H1 (cell line): ENCODE measurements around the gene QRSL1. TPM values are rescaled to one million over a fixed set of nuclear protein-coding genes. Genes with fewer than 3 reads are reported as not detected.

Experiments
- polyA plus RNA-seq, 7 experiments: library from polyadenylated mRNA; depleted of rRNA in 3 of 7; stranded (reverse) in 5 of 7; unstranded in 2 of 7; fragments of >200 nt in 5 of 7; fragments of 200-250 nt in 2 of 7; gene quantifications; 1 replicate in 5 of 7; 2 replicates in 1 of 7; 4 replicates in 1 of 7; pipeline versions ENCODE4 v1.2.1 to v1.2.3, GENCODE V29; 2011 to 2013; ENCODE audit warnings: missing spikeins in 2 of 7, mixed read lengths in 2 of 7
- total RNA-seq: library from RNA; stranded (reverse); fragmentation: NEBNext Ultra II Directional; extraction: Animal tissue kit (Norgen Biotek cat#: 25700); gene quantifications from 2 replicates; pipeline ENCODE4 v1.2.1, GENCODE V29; 2021
- TF ChIP-seq, protein P1 (sequence below): fragments of 300-600 bp; sonication (generic); IDR thresholded peaks from 2 replicates; pipeline ENCODE4 v1.7.1; 2012; ENCODE audit warnings: low read length, moderate library complexity, mild to moderate bottlenecking, inconsistent platforms; ENCODE audit not compliant: insufficient replicate concordance

The QRSL1 gene
- total and polyA plus RNA-seq, 2 of the 8 experiments (the other 6 are each of a cell fraction or from before 2014, with no cell fraction given): 7.8 to 22.2 TPM

DNA sequence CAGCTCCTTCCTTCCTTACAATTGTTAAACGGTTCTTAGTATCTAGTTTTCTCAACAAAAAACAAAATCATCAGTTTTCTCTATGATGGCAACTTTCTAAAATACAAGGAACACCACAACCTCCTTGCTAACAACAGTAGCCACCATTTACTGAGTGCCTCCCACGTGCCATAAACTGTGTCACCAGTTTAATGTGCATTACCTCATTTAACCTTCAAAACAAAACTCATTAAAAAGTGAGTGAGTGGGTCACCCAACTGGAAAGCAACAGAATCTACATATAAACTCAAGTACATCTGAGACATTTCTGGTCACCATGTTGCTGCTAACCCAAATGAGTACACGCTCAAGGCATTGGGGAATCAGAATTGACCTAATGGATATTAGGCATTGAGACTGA, 11.1 kb upstream of the QRSL1 start (continued):
- TF ChIP-seq, protein P1, sequence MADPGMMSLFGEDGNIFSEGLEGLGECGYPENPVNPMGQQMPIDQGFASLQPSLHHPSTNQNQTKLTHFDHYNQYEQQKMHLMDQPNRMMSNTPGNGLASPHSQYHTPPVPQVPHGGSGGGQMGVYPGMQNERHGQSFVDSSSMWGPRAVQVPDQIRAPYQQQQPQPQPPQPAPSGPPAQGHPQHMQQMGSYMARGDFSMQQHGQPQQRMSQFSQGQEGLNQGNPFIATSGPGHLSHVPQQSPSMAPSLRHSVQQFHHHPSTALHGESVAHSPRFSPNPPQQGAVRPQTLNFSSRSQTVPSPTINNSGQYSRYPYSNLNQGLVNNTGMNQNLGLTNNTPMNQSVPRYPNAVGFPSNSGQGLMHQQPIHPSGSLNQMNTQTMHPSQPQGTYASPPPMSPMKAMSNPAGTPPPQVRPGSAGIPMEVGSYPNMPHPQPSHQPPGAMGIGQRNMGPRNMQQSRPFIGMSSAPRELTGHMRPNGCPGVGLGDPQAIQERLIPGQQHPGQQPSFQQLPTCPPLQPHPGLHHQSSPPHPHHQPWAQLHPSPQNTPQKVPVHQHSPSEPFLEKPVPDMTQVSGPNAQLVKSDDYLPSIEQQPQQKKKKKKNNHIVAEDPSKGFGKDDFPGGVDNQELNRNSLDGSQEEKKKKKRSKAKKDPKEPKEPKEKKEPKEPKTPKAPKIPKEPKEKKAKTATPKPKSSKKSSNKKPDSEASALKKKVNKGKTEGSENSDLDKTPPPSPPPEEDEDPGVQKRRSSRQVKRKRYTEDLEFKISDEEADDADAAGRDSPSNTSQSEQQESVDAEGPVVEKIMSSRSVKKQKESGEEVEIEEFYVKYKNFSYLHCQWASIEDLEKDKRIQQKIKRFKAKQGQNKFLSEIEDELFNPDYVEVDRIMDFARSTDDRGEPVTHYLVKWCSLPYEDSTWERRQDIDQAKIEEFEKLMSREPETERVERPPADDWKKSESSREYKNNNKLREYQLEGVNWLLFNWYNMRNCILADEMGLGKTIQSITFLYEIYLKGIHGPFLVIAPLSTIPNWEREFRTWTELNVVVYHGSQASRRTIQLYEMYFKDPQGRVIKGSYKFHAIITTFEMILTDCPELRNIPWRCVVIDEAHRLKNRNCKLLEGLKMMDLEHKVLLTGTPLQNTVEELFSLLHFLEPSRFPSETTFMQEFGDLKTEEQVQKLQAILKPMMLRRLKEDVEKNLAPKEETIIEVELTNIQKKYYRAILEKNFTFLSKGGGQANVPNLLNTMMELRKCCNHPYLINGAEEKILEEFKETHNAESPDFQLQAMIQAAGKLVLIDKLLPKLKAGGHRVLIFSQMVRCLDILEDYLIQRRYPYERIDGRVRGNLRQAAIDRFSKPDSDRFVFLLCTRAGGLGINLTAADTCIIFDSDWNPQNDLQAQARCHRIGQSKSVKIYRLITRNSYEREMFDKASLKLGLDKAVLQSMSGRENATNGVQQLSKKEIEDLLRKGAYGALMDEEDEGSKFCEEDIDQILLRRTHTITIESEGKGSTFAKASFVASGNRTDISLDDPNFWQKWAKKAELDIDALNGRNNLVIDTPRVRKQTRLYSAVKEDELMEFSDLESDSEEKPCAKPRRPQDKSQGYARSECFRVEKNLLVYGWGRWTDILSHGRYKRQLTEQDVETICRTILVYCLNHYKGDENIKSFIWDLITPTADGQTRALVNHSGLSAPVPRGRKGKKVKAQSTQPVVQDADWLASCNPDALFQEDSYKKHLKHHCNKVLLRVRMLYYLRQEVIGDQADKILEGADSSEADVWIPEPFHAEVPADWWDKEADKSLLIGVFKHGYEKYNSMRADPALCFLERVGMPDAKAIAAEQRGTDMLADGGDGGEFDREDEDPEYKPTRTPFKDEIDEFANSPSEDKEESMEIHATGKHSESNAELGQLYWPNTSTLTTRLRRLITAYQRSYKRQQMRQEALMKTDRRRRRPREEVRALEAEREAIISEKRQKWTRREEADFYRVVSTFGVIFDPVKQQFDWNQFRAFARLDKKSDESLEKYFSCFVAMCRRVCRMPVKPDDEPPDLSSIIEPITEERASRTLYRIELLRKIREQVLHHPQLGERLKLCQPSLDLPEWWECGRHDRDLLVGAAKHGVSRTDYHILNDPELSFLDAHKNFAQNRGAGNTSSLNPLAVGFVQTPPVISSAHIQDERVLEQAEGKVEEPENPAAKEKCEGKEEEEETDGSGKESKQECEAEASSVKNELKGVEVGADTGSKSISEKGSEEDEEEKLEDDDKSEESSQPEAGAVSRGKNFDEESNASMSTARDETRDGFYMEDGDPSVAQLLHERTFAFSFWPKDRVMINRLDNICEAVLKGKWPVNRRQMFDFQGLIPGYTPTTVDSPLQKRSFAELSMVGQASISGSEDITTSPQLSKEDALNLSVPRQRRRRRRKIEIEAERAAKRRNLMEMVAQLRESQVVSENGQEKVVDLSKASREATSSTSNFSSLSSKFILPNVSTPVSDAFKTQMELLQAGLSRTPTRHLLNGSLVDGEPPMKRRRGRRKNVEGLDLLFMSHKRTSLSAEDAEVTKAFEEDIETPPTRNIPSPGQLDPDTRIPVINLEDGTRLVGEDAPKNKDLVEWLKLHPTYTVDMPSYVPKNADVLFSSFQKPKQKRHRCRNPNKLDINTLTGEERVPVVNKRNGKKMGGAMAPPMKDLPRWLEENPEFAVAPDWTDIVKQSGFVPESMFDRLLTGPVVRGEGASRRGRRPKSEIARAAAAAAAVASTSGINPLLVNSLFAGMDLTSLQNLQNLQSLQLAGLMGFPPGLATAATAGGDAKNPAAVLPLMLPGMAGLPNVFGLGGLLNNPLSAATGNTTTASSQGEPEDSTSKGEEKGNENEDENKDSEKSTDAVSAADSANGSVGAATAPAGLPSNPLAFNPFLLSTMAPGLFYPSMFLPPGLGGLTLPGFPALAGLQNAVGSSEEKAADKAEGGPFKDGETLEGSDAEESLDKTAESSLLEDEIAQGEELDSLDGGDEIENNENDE: no peak
- TF ChIP-seq, all 59 proteins: peak for 0
